GM18519 (cell line): ENCODE data around the gene SLCO3A1.
"Not testable (repeated sequence)": the region's sequence is repeated elsewhere in the genome, so short reads cannot be mapped to it uniquely, and the experiment has no call there.

ENCODE experiments used
- ATAC-seq: cut with Tn5 transposase; IDR thresholded peaks from one replicate; pipeline ENCODE4 v1.9.1; 2021; ENCODE audit warnings: mild to moderate bottlenecking, moderate library complexity; ENCODE audit not compliant: unreplicated experiment, low FRiP score

The SLCO3A1 gene

GRCh38 chr15:92056875-92057274, 203.4 kb downstream of the SLCO3A1 start:
- ATAC-seq = no peak

- ATAC-seq = no peak
Observed at GRCh38 chr15:92059036-92059970, 205.8 kb downstream of the SLCO3A1 start.

- not testable (repeated sequence) for ATAC-seq
Observed at GRCh38 chr15:92059971-92060311, 206.4 kb downstream of the SLCO3A1 start.

- no peak for ATAC-seq
Observed at GRCh38 chr15:92061511-92062195, 208.1 kb downstream of the SLCO3A1 start.

- ATAC-seq = no peak
Observed at GRCh38 chr15:92062505-92062904, 209.0 kb downstream of the SLCO3A1 start.

- no peak for ATAC-seq
Observed at GRCh38 chr15:92068121-92068520, 214.6 kb downstream of the SLCO3A1 start.

GRCh38 chr15:92069308-92070250, 216.1 kb downstream of the SLCO3A1 start:
- no peak for ATAC-seq

GRCh38 chr15:92070251-92070650, 216.7 kb downstream of the SLCO3A1 start:
- ATAC-seq = not testable (repeated sequence)

- ATAC-seq = no peak
Observed at GRCh38 chr15:92071045-92071634, 217.6 kb downstream of the SLCO3A1 start.

GRCh38 chr15:92073044-92073785, 219.7 kb downstream of the SLCO3A1 start:
- no peak for ATAC-seq

- no peak for ATAC-seq
Observed at GRCh38 chr15:92074101-92074500, 220.6 kb downstream of the SLCO3A1 start.

- no peak for ATAC-seq
Observed at GRCh38 chr15:92074646-92075045, 221.1 kb downstream of the SLCO3A1 start.

- ATAC-seq = no peak
Observed at GRCh38 chr15:92075764-92076163, 222.3 kb downstream of the SLCO3A1 start.

GRCh38 chr15:92076541-92076940, 223.0 kb downstream of the SLCO3A1 start:
- ATAC-seq = no peak

- peak; percentile 71 for ATAC-seq
Observed at GRCh38 chr15:92077353-92078085, 224.0 kb downstream of the SLCO3A1 start.

GRCh38 chr15:92078270-92078669, 224.8 kb downstream of the SLCO3A1 start:
- ATAC-seq = no peak

GRCh38 chr15:92079047-92079446, 225.5 kb downstream of the SLCO3A1 start:
- no peak for ATAC-seq

- no peak for ATAC-seq
Observed at GRCh38 chr15:92079647-92080255, 226.2 kb downstream of the SLCO3A1 start.
